Endothelial cell of umbilical vein (primary cell): ENCODE data around the gene RPEL1. TPM values are rescaled to one million over a fixed set of nuclear protein-coding genes. Genes with fewer than 3 reads are reported as not detected.
"Not testable (repeated sequence)": the region's sequence is repeated elsewhere in the genome, so short reads cannot be mapped to it uniquely, and the experiment has no call there.

Experiments
- Bru-seq: library from RNA; stranded (reverse); fragments of 400-500 nt; gene quantifications from one replicate; lab custom pipeline; 2021; lab: Mats Ljungman, UMichigan
- BruChase-seq, 2 experiments: library from RNA; stranded (reverse); fragments of 400-500 nt; gene quantifications; one replicate each; lab custom pipeline; 2021; lab: Mats Ljungman, UMichigan
- BruUV-seq: library from RNA; stranded (reverse); fragments of 400-500 nt; replicated peaks from 2 replicates; lab custom pipeline; 2021; lab: Mats Ljungman, UMichigan
- CTCF ChIA-PET: fragments of 300-600, 350-600 bp; sonication (Branson Sonifier 250); formaldehyde crosslinking; loops from one replicate; lab custom pipeline; 2021; ENCODE audit warnings: antibody characterized with exemption, inconsistent platforms; lab: Charles Lee
- POLR2A ChIA-PET: fragments of 300-600, 350-600 bp; sonication (Branson Sonifier 250); formaldehyde crosslinking; loops from one replicate; lab custom pipeline; 2021; ENCODE audit warnings: antibody characterized with exemption, inconsistent platforms; lab: Charles Lee
- DNase-seq: peaks from one replicate; pipeline ENCODE4 v3.0.0-alpha.2; 2011; ENCODE audit warnings: low read depth, low spot score
- FAIRE-seq: peaks from 2 replicates; lab custom pipeline; 2011; peaks lifted over from hg19 to GRCh38; lab: Jason Lieb, UNC
- H2AFZ ChIP-seq: 2 replicates; pipeline ENCODE4 v1.6.0; 2012; ENCODE audit warnings: low read depth, low read length, control low read depth, inconsistent platforms
- H3K27ac ChIP-seq: 2 replicates; pipeline ENCODE4 v1.5.1; 2011; ENCODE audit warnings: low read depth, mild to moderate bottlenecking, control low read depth, low read length, moderate library complexity; ENCODE audit not compliant: insufficient read depth
- H3K27me3 ChIP-seq, 2 experiments: 2 replicates each; pipeline versions ENCODE4 v1.6.0 to v1.6.1; 2011; ENCODE audit warnings: low read length in 2 of 2, mixed read lengths in 1 of 2; ENCODE audit not compliant: control insufficient read depth in 2 of 2, insufficient read depth in 2 of 2
- H3K36me3 ChIP-seq, 2 experiments: 2 replicates in 1 of 2; 3 replicates in 1 of 2; pipeline ENCODE4 v1.5.1; 2011; ENCODE audit warnings: low read length in 2 of 2, mild to moderate bottlenecking in 1 of 2, moderate library complexity in 1 of 2; ENCODE audit not compliant: control insufficient read depth in 2 of 2, insufficient read depth in 2 of 2; ENCODE audit errors: extremely low read depth in 1 of 2
- H3K4me1 ChIP-seq: 3 replicates; pipeline ENCODE4 v1.5.1; 2011; ENCODE audit warnings: mild to moderate bottlenecking, low read length; ENCODE audit not compliant: control insufficient read depth, insufficient read depth; ENCODE audit errors: extremely low read depth
- H3K4me2 ChIP-seq: 2 replicates; pipeline ENCODE4 v1.6.1; 2011; ENCODE audit warnings: low read length, control low read depth, mixed read lengths; ENCODE audit not compliant: insufficient read depth
- H3K4me3 ChIP-seq, 3 experiments: fragments of 200-600 bp in 1 of 3; sonication (generic), shearing (Covaris generic) in 1 of 3; replicated peaks in 1 of 3; 2 replicates each; pipeline ENCODE4 v1.5.1; 2011 to 2016; ENCODE audit warnings: control low read depth in 3 of 3, low read length in 3 of 3, mild to moderate bottlenecking in 2 of 3, inconsistent platforms in 1 of 3, low read depth in 1 of 3, moderate library complexity in 1 of 3; ENCODE audit not compliant: insufficient read depth in 1 of 3
- H3K79me2 ChIP-seq: 2 replicates; pipeline ENCODE4 v1.6.0; 2012; ENCODE audit warnings: low read length, inconsistent platforms; ENCODE audit not compliant: control insufficient read depth, insufficient read depth
- H3K9ac ChIP-seq: replicated peaks from 2 replicates; pipeline ENCODE3; 2011; ENCODE audit warnings: low read length, control low read depth; ENCODE audit not compliant: insufficient read depth; ENCODE audit errors: extremely low read depth
- H3K9me1 ChIP-seq: replicated peaks from 3 replicates; pipeline ENCODE4 v1.6.0; 2011; ENCODE audit warnings: mild to moderate bottlenecking, low read length; ENCODE audit not compliant: control insufficient read depth, insufficient read depth; ENCODE audit errors: extremely low read depth
- H3K9me3 ChIP-seq: replicated peaks from 2 replicates; pipeline ENCODE4 v1.5.1; 2012; ENCODE audit warnings: low read length, inconsistent platforms; ENCODE audit not compliant: control insufficient read depth, insufficient read depth
- H4K20me1 ChIP-seq: replicated peaks from 2 replicates; pipeline ENCODE3; 2011; ENCODE audit warnings: mild to moderate bottlenecking, low read length; ENCODE audit not compliant: control insufficient read depth, insufficient read depth; ENCODE audit errors: extremely low read depth
- EZH2 ChIP-seq: IDR thresholded peaks from 2 replicates; pipeline ENCODE4 v1.6.1; 2012; ENCODE audit warnings: borderline replicate concordance, low read depth, mild to moderate bottlenecking, moderate library complexity, low read length, inconsistent platforms; ENCODE audit not compliant: severe bottlenecking
- FOS ChIP-seq: IDR thresholded peaks from 2 replicates; pipeline ENCODE4 v1.6.1; 2011; ENCODE audit warnings: mild to moderate bottlenecking, low read length, moderate library complexity, borderline replicate concordance; ENCODE audit not compliant: insufficient read depth
- GATA2 ChIP-seq: IDR thresholded peaks from 2 replicates; pipeline ENCODE4 v1.7.0; 2011; ENCODE audit warnings: low read depth, mild to moderate bottlenecking, moderate library complexity, mixed read lengths, low read length; ENCODE audit not compliant: insufficient read length, insufficient read depth
- JUN ChIP-seq: IDR thresholded peaks from 2 replicates; pipeline ENCODE4 v1.6.1; 2011; ENCODE audit warnings: borderline replicate concordance, low read depth; ENCODE audit not compliant: insufficient read length, insufficient read depth
- MAX ChIP-seq: IDR thresholded peaks from 2 replicates; pipeline ENCODE4 v1.6.1; 2011; ENCODE audit not compliant: insufficient read depth, insufficient read length
- MYC ChIP-seq: IDR thresholded peaks from one replicate; pipeline ENCODE4 v1.6.1; 2011; ENCODE audit warnings: mild to moderate bottlenecking, low read depth, low read length
- POLR2A ChIP-seq: IDR thresholded peaks from 2 replicates; pipeline ENCODE4 v1.6.1; 2012; ENCODE audit warnings: low read depth, mild to moderate bottlenecking, control low read depth, low read length
- POLR2AphosphoS5 ChIP-seq: IDR thresholded peaks from 2 replicates; pipeline ENCODE4 v1.6.1; 2012; ENCODE audit warnings: low read depth, mild to moderate bottlenecking, control low read depth, low read length, moderate library complexity; ENCODE audit not compliant: insufficient read depth
- dilution Hi-C: fragments of 300-500 bp; cut with MboI; formaldehyde crosslinking; loops from one replicate; pipeline ENCODE4 v1.15.0; 2019; ENCODE audit warnings: low sequenced_read_pairs; ENCODE audit not compliant: extremely low pct_ligation_motif_present
- intact Hi-C: fragments of 100-400 bp; cut with micrococcal nuclease; formaldehyde crosslinking; loops from one replicate; pipeline ENCODE4 v1.10.0; 2022
- long read RNA-seq: library from polyadenylated mRNA; stranded (forward); transcript quantifications from one replicate; pipeline ENCODE4 v2.0.0, GENCODE V29; 2021
- polyA minus RNA-seq, 3 experiments: library from RNA; depleted of rRNA, polyadenylated mRNA; stranded (reverse); fragments of >200 nt; gene quantifications; 1 replicate in 1 of 3; 2 replicates in 2 of 3; pipeline ENCODE4 v1.2.3, GENCODE V29; 2011
- polyA plus RNA-seq, 4 experiments: library from polyadenylated mRNA; depleted of rRNA in 3 of 4; stranded (reverse) in 3 of 4; unstranded in 1 of 4; fragments of >200 nt; gene quantifications; 2 replicates each; pipeline versions ENCODE4 v1.2.1 to v1.2.3, GENCODE V29; 2011 to 2012; ENCODE audit warnings: missing spikeins in 1 of 4
- total RNA-seq: library from RNA; stranded (reverse); gene quantifications from 2 replicates; pipeline ENCODE4 v1.2.3, GENCODE V29; 2021
- TF ChIP-seq, protein P1 (sequence below), 2 donors: IDR thresholded peaks; 1 replicate in 1 of 2; 2 replicates in 1 of 2; pipeline ENCODE4 v1.5.1; 2011; ENCODE audit warnings: low read length in 2 of 2, mild to moderate bottlenecking in 2 of 2, moderate library complexity in 2 of 2, control low read depth in 1 of 2, inconsistent platforms in 1 of 2, low read depth in 1 of 2; ENCODE audit not compliant: insufficient read depth in 1 of 2; ENCODE audit errors: extremely low read depth in 1 of 2

RPEL1 gene
- total RNA-seq (not detected in 2 replicates), polyA plus RNA-seq (0.04 and 0.11 TPM in 2 replicates), polyA minus RNA-seq (0.12 TPM in 1 of 2 replicates, not detected in the other), Bru-seq, nascent RNA (percentile 17 among the genes with signal in this experiment), BruChase-seq, experiment 1, labeled RNA remaining after a 6-hour chase (not detected), BruChase-seq, experiment 2, labeled RNA remaining after a 2-hour chase (not detected)
- 0.15 and 0.20 TPM in 2 replicates for polyA plus RNA-seq (2011; cell fraction: cytosol; rRNA removed)
- 0.07 and 0.10 TPM in 2 replicates for polyA plus RNA-seq (2011; cell fraction: nucleus; rRNA removed)
- polyA plus RNA-seq (2012), result 0.12 and 0.36 TPM in 2 replicates
- polyA minus RNA-seq (2011; cell fraction: cytosol; rRNA and poly(A)+ RNA removed), result not detected
- polyA minus RNA-seq (2011; cell fraction: nucleus; rRNA and poly(A)+ RNA removed), result not detected in 2 replicates
- long read RNA-seq, result 0 reads

DNA sequence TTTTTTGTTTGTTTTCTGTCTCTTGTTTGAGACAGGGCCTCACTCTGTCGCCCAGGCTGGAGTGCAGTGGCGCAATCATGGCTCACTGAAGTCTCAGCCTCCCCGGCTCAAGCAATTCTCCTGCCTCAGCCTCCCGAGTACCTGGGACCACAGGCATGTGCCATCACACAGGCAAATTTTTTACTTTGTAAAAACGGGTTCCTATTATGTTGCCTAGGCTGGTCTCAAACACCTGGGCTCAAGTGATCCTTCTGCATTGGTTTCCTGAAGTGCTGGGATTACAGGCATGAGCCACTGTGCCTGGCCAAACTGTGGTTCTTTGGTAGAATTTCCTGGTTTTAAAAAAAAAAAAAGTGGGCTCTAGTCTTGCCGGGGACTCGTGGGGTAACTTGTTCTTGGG, at the start of gene RPEL1:
Gene RPEL1, plus strand, starts transcription at position 301 of the 400 bp plus-strand sequence. CDS start 110 bp downstream, outside the sequence.
- H3K4me2 ChIP-seq, H4K20me1 ChIP-seq, H3K9ac ChIP-seq, H3K36me3 ChIP-seq, H3K27ac ChIP-seq, H3K27me3 ChIP-seq, FAIRE-seq, H3K9me1 ChIP-seq, H2AFZ ChIP-seq, H3K4me3 ChIP-seq, DNase-seq, dilution Hi-C loops, H3K4me1 ChIP-seq, POLR2A ChIA-PET, BruUV-seq, H3K79me2 ChIP-seq, H3K9me3 ChIP-seq: not testable (repeated sequence)
- intact Hi-C loops, result loop anchor here (2.0 to 5.0 kb wide), 2 partner anchors 65 to 242 kb away; no protein-coding TSS in a partner anchor
- CTCF ChIA-PET, result interaction anchor here (1.6 to 3.7 kb wide), 5 partner anchors 54 to 344 kb away, joined by 11 to 211 read pairs (median 40); partner anchors contain the start of genes CNNM2 and NT5C2

GRCh38 chr10:103196516-103196915, 49.2 kb upstream of the RPEL1 start:
- no peak for FAIRE-seq
- DNase-seq, result no peak
- Histone ChIP-seq H3K4me1 (peaks cover 23% of the 10 kb centered on the region), H3K79me2 (peaks cover 9% of the 10 kb centered on the region), H4K20me1 (no peaks in the 10 kb centered on the region), H3K4me3 (no peak overlapping the region), H3K27me3 (no peaks in the 10 kb centered on the region), H3K27ac (peak overlapping the region; percentile 52), H3K9me1 (no peaks in the 10 kb centered on the region), H3K9ac (no peak overlapping the region), H3K36me3 (no peaks in the 10 kb centered on the region), H3K4me2 (no peak overlapping the region), H2AFZ (no peak overlapping the region), H3K9me3 (no peaks in the 10 kb centered on the region)
- dilution Hi-C loops (no loop called here), intact Hi-C loops (no loop called here)
- CTCF ChIA-PET, result interaction anchor here (1.0 to 3.1 kb wide), 5 partner anchors 31 to 48 kb away, joined by 3 to 13 read pairs (median 8); no protein-coding TSS in a partner anchor
- no TSS peak for BruUV-seq
- TF ChIP-seq POLR2A (no peak), JUN (no peak), POLR2AphosphoS5 (no peak), FOS (no peak), MYC (no peak), EZH2 (no peak), MAX (no peak), GATA2 (no peak)
- TF ChIP-seq, protein P1, sequence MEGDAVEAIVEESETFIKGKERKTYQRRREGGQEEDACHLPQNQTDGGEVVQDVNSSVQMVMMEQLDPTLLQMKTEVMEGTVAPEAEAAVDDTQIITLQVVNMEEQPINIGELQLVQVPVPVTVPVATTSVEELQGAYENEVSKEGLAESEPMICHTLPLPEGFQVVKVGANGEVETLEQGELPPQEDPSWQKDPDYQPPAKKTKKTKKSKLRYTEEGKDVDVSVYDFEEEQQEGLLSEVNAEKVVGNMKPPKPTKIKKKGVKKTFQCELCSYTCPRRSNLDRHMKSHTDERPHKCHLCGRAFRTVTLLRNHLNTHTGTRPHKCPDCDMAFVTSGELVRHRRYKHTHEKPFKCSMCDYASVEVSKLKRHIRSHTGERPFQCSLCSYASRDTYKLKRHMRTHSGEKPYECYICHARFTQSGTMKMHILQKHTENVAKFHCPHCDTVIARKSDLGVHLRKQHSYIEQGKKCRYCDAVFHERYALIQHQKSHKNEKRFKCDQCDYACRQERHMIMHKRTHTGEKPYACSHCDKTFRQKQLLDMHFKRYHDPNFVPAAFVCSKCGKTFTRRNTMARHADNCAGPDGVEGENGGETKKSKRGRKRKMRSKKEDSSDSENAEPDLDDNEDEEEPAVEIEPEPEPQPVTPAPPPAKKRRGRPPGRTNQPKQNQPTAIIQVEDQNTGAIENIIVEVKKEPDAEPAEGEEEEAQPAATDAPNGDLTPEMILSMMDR (IDR thresholded peaks at IDR 0.05; ENCODE audit: extremely low read depth in 1 of 2, insufficient read depth in 1 of 2, low read depth in 1 of 2, low read length in 2 of 2), result no peak
- POLR2A ChIA-PET, result interaction anchor here (0.6 to 1.1 kb wide), 2 partner anchors 14 to 33 kb away, joined by 5 read pairs; no protein-coding TSS in a partner anchor
